Measurements from ENCODE around the gene TSPAN14. TPM values are rescaled to one million over a fixed set of nuclear protein-coding genes. Genes with fewer than 3 reads are reported as not detected.

Gene TSPAN14
- total and polyA plus RNA-seq, 10 of the 15 experiments (the other 5 are each of a cell fraction or from before 2014, with no cell fraction given) = 2.5 to 31.7 (median 17.9) TPM

- Histone ChIP-seq H3K79me2 (ENCODE audit: control insufficient read depth, insufficient read depth, low read length) (peaks cover 32% of the 10 kb centered on the region), H4K20me1 (ENCODE audit: control insufficient read depth, insufficient read depth) (no peaks in the 10 kb centered on the region), H3K4me1 (ENCODE audit: control insufficient read depth, insufficient read depth, low read length) (peaks cover 41% of the 10 kb centered on the region), H3K4me2 (ENCODE audit: control insufficient read depth, insufficient read depth) (no peak overlapping the region), H2AFZ (ENCODE audit: control insufficient read depth, low read depth, low read length) (no peak overlapping the region), H3K4me3 (no peak overlapping the region), H3K27ac (ENCODE audit: control insufficient read depth, insufficient read depth) (no peak overlapping the region), H3K9me3 (replicated peaks; ENCODE audit: control insufficient read depth, insufficient read depth, low read length) (no peaks in the 10 kb centered on the region; the same call in 2 of the 3 replicates), H3K9ac (ENCODE audit: control insufficient read depth, insufficient read depth, low read length) (no peak overlapping the region), H3K27me3 (replicated peaks in 1 of 2; ENCODE audit: control insufficient read depth in 2 of 2, insufficient read depth in 2 of 2, low read length in 1 of 2) (no peaks in the 10 kb centered on the region), H3K36me3 (ENCODE audit: control insufficient read depth in 2 of 2, insufficient read depth in 2 of 2, low read length in 1 of 2) (peaks cover 9 to 14% of the 10 kb centered on the region in 2 experiments; a peak in 3 of 4 replicates)
- ChIA-PET SMC1A (ENCODE audit: uncharacterized antibody, unreplicated experiment) (interaction anchor here (1.0 to 21.2 kb wide), 6 partner anchors 10 to 312 kb away, joined by 3 to 1038 read pairs (median 4); partner anchors contain the start of gene TSPAN14), CTCF (interaction anchor here (0.6 to 21.6 kb wide), 7 partner anchors 9 to 598 kb away, joined by 3 to 852 read pairs (median 6); partner anchors contain the start of gene TSPAN14), RAD21 (ENCODE audit: unreplicated experiment) (interaction anchor here (0.6 to 13.9 kb wide), 6 partner anchors 10 to 119 kb away, joined by 3 to 432 read pairs (median 6); partner anchors contain the start of gene TSPAN14), POLR2A (interaction anchor here (0.6 to 8.3 kb wide), 11 partner anchors 8 to 454 kb away, joined by 3 to 60 read pairs (median 5); partner anchors contain the start of gene TSPAN14)
- ATAC-seq = no peak
- in situ Hi-C loops (cut with MboI) (loop anchor here (5.0 kb wide), 1 partner anchor 54 kb away; no protein-coding TSS in a partner anchor), intact Hi-C loops (cut with micrococcal nuclease; ENCODE audit: unreplicated experiment) (loop anchor here (2.0 to 5.0 kb wide), 3 partner anchors 29 to 119 kb away; no protein-coding TSS in a partner anchor)
- 79% methylated on average over 3 of the region's 3 CpGs for WGBS (ENCODE audit: insufficient coverage, insufficient replicate concordance, low lambda C conversion rate, missing lambda C conversion rate)
- DNase-seq (ENCODE audit: low read depth, low spot score) = no peak
- no peak for TF ChIP-seq CREB1 (IDR thresholded peaks at IDR 0.05; ENCODE audit: low read depth)
- no peak for TF ChIP-seq TCF12 (IDR thresholded peaks at IDR 0.05; ENCODE audit: low read depth, low read length)
- TF ChIP-seq NFXL1 (IDR thresholded peaks at IDR 0.05; ENCODE audit: borderline replicate concordance) = no peak
- no peak for TF ChIP-seq MEF2A (IDR thresholded peaks at IDR 0.05; ENCODE audit: insufficient read depth, low read depth, low read length)
- TF ChIP-seq CTCF (IDR thresholded peaks at IDR 0.05 in 2 of 3, conservative IDR thresholded peaks at IDR 0.05 in 1 of 3; ENCODE audit: control insufficient read depth in 2 of 3, extremely low read depth in 1 of 3, insufficient read depth in 1 of 3, low read depth in 3 of 3, low read length in 3 of 3) = no peak
- no peak for TF ChIP-seq CEBPB (IDR thresholded peaks at IDR 0.05; ENCODE audit: borderline replicate concordance in 1 of 2, low read depth in 2 of 2, low read length in 2 of 2)
- TF ChIP-seq REST (IDR thresholded peaks at IDR 0.05; ENCODE audit: low read depth, low read length) = no peak
- FAIRE-seq = no peak
- BruUV-seq (replicated peaks) = no TSS peak
Measured at GRCh38 chr10:80501381-80501912, 47.3 kb downstream of the TSPAN14 start.
